Neural progenitor cell (in vitro differentiated cells): ENCODE measurements around the gene GUCA2B. TPM values are rescaled to one million over a fixed set of nuclear protein-coding genes. Genes with fewer than 3 reads are reported as not detected.

ENCODE experiments used
- DNase-seq: peaks from one replicate; pipeline ENCODE4 v3.0.0-alpha.2; 2016; ENCODE audit warnings: low spot score
- H2AFZ ChIP-seq: fragments of 200-600 bp; sonication (generic); replicated peaks from 2 replicates; pipeline ENCODE4 v1.6.1; 2016; ENCODE audit warnings: antibody characterized with exemption
- H3F3A ChIP-seq: fragments of 200-600 bp; sonication (generic); 2 replicates; pipeline ENCODE4 v1.6.1; 2016; ENCODE audit warnings: antibody characterized with exemption, low read depth
- H3K27ac ChIP-seq: fragments of 200-600 bp; sonication (generic); 2 replicates; pipeline ENCODE4 v1.5.1; 2016; ENCODE audit warnings: mild to moderate bottlenecking
- H3K27me3 ChIP-seq: fragments of 200-600 bp; sonication (generic); 2 replicates; pipeline ENCODE4 v1.6.1; 2016; ENCODE audit warnings: mild to moderate bottlenecking, moderate library complexity
- H3K36me3 ChIP-seq: fragments of 200-600 bp; sonication (generic); 2 replicates; pipeline ENCODE4 v1.5.1; 2016
- H3K4me1 ChIP-seq: fragments of 200-600 bp; sonication (generic); 2 replicates; pipeline ENCODE4 v1.6.1; 2016; ENCODE audit warnings: mixed run types
- H3K4me2 ChIP-seq: fragments of 200-600 bp; sonication (generic); 2 replicates; pipeline ENCODE4 v1.6.1; 2016
- H3K4me3 ChIP-seq: fragments of 200-600 bp; sonication (generic); 2 replicates; pipeline ENCODE4 v1.5.1; 2016
- H3K79me2 ChIP-seq: fragments of 200-600 bp; sonication (generic); 2 replicates; pipeline ENCODE4 v1.6.1; 2016; ENCODE audit warnings: low read depth
- H3K9ac ChIP-seq: fragments of 200-600 bp; sonication (generic); 2 replicates; pipeline ENCODE4 v1.6.1; 2016
- H3K9me3 ChIP-seq: fragments of 200-600 bp; sonication (generic); 2 replicates; pipeline ENCODE4 v1.5.1; 2016; ENCODE audit warnings: low read depth
- H4K20me1 ChIP-seq: fragments of 200-600 bp; sonication (generic); 2 replicates; pipeline ENCODE4 v1.6.1; 2016; ENCODE audit warnings: low read depth
- H3K27ac Mint-ChIP-seq: 3 replicates; pipeline ENCODE4 v1.8.0; 2021; ENCODE audit warnings: mixed read lengths
- H3K27me3 Mint-ChIP-seq: 2 replicates; pipeline ENCODE4 v1.8.0; 2022; ENCODE audit warnings: low read depth, mild to moderate bottlenecking, inconsistent platforms, moderate library complexity, mixed read lengths; ENCODE audit not compliant: insufficient read depth
- H3K36me3 Mint-ChIP-seq: 3 replicates; pipeline ENCODE4 v1.8.0; 2021; ENCODE audit warnings: mixed read lengths
- H3K4me1 Mint-ChIP-seq: 3 replicates; pipeline ENCODE4 v1.8.0; 2021; ENCODE audit warnings: mixed read lengths
- H3K4me3 Mint-ChIP-seq: 3 replicates; pipeline ENCODE4 v1.8.0; 2021; ENCODE audit warnings: mild to moderate bottlenecking, moderate library complexity, mixed read lengths
- H3K9me3 Mint-ChIP-seq: 3 replicates; pipeline ENCODE4 v1.8.0; 2020; ENCODE audit warnings: mixed read lengths
- CTCF ChIP-seq: fragments of 200-600 bp; sonication (generic); IDR thresholded peaks from 2 replicates; pipeline ENCODE4 v1.5.1; 2017; ENCODE audit warnings: antibody characterized with exemption, mild to moderate bottlenecking
- EZH2 ChIP-seq: fragments of 200-600 bp; sonication (generic); IDR thresholded peaks from 2 replicates; pipeline ENCODE4 v1.6.1; 2017; ENCODE audit warnings: antibody characterized with exemption, mild to moderate bottlenecking, moderate library complexity
- EZH2phosphoT487 ChIP-seq: fragments of 200-600 bp; sonication (generic); IDR thresholded peaks from 2 replicates; pipeline ENCODE4 v1.6.1; 2017; ENCODE audit warnings: antibody characterized with exemption
- total RNA-seq: library from RNA; depleted of rRNA; stranded (reverse); fragments of >200 nt; gene quantifications from 2 replicates; pipeline ENCODE4 v1.2.3, GENCODE V29; 2015; ENCODE audit warnings: low replicate concordance

The GUCA2B gene
- total RNA-seq, 1 donor from 2014 or later = not detected

DNA sequence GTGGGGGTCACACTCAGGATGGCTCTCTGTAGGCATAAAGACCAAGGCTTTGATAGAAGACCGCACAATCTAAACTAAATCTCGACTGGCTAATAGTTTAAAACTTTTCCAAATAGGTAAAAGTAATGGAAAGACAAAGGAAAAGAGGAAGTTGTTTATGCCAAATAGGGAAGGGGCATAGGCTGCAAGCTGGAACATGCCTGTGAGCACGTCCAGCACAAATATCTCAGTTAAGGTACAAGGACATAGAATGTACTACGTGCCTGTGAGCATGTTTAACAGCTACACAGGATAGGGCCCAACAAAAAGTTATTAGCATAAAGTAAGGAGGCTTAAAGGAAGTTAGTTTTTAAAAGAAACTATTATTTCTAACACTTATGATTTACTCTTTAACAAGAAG is 38.9 kb downstream of the GUCA2B start:
- no peaks in the 10 kb centered on the region for H3K9me3 Mint-ChIP-seq
- H3K4me3 ChIP-seq = no peak overlapping the region
- no peak overlapping the region for H3K27ac Mint-ChIP-seq
- H3K9me3 ChIP-seq = no peaks in the 10 kb centered on the region
- H4K20me1 ChIP-seq = peaks cover 3% of the 10 kb centered on the region
- no peak overlapping the region for H2AFZ ChIP-seq
- H3K36me3 ChIP-seq = peaks cover 4% of the 10 kb centered on the region
- H3K4me1 ChIP-seq = peaks cover 12% of the 10 kb centered on the region
- H3K9ac ChIP-seq = no peak overlapping the region
- H3K27ac ChIP-seq = no peak overlapping the region
- no peak overlapping the region for H3K4me3 Mint-ChIP-seq
- H3K79me2 ChIP-seq = no peaks in the 10 kb centered on the region
- H3K27me3 Mint-ChIP-seq = no peaks in the 10 kb centered on the region
- H3K36me3 Mint-ChIP-seq = peaks cover 24% of the 10 kb centered on the region
- TF ChIP-seq CTCF (no peak), EZH2phosphoT487 (no peak), EZH2 (no peak)
- H3K4me1 Mint-ChIP-seq = no peaks in the 10 kb centered on the region
- no peaks in the 10 kb centered on the region for H3K27me3 ChIP-seq
- DNase-seq = no peak
- H3K4me2 ChIP-seq = no peak overlapping the region
- no peaks in the 10 kb centered on the region for H3F3A ChIP-seq

GRCh38 chr1:42195841-42196240 is 42.6 kb downstream of the GUCA2B start:
- Histone ChIP-seq H3K27ac (no peak overlapping the region), H3K27me3 (no peaks in the 10 kb centered on the region), H2AFZ (no peak overlapping the region), H3K4me1 (no peaks in the 10 kb centered on the region), H3K9ac (no peak overlapping the region), H3K36me3 (peaks cover 10% of the 10 kb centered on the region), H3K79me2 (no peaks in the 10 kb centered on the region), H3F3A (no peaks in the 10 kb centered on the region), H3K9me3 (no peaks in the 10 kb centered on the region), H3K4me2 (no peak overlapping the region), H4K20me1 (no peaks in the 10 kb centered on the region), H3K4me3 (no peak overlapping the region)
- no peaks in the 10 kb centered on the region for H3K27me3 Mint-ChIP-seq
- no peaks in the 10 kb centered on the region for H3K9me3 Mint-ChIP-seq
- no peaks in the 10 kb centered on the region for H3K4me1 Mint-ChIP-seq
- no peak overlapping the region for H3K27ac Mint-ChIP-seq
- no peak for TF ChIP-seq EZH2
- no peak for TF ChIP-seq EZH2phosphoT487
- TF ChIP-seq CTCF = no peak
- H3K36me3 Mint-ChIP-seq = peaks cover 16% of the 10 kb centered on the region
- DNase-seq = no peak
- no peak overlapping the region for H3K4me3 Mint-ChIP-seq

DNA sequence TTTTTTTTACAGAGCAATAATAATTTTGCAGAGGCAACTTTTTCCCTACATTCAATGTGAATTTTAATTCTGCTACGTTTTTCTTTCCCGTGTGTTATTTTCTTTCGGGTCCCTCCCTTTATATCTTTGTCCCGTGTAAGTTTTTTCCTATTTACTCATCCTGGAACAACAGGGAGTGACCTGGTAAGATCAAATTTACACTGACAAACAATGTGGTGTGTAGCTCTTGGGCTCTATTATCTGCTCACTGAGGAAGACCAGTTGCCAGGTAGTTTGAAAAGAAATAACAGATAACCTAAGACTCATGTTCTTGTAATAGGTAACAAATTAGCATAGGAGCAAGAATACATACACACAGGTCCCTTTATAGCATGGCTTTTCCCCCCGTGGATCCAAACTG is 45.0 kb downstream of the GUCA2B start:
- H3K4me3 ChIP-seq = no peak overlapping the region
- no peaks in the 10 kb centered on the region for H3K27me3 ChIP-seq
- H3K36me3 Mint-ChIP-seq = peaks cover 27% of the 10 kb centered on the region
- H3K27ac Mint-ChIP-seq = no peak overlapping the region
- peaks cover 5% of the 10 kb centered on the region for H3K79me2 ChIP-seq
- H3K9ac ChIP-seq = no peak overlapping the region
- H3K9me3 Mint-ChIP-seq = peaks cover 13% of the 10 kb centered on the region
- TF ChIP-seq CTCF = no peak
- no peak for TF ChIP-seq EZH2phosphoT487
- TF ChIP-seq EZH2 = no peak
- no peaks in the 10 kb centered on the region for H3K27me3 Mint-ChIP-seq
- no peaks in the 10 kb centered on the region for H3K4me1 Mint-ChIP-seq
- no peaks in the 10 kb centered on the region for H3F3A ChIP-seq
- H3K4me3 Mint-ChIP-seq = no peak overlapping the region
- peaks cover 10% of the 10 kb centered on the region for H3K36me3 ChIP-seq
- DNase-seq = no peak
- no peaks in the 10 kb centered on the region for H3K4me1 ChIP-seq
- no peaks in the 10 kb centered on the region for H4K20me1 ChIP-seq
- H3K27ac ChIP-seq = no peak overlapping the region
- no peaks in the 10 kb centered on the region for H3K9me3 ChIP-seq
- H2AFZ ChIP-seq = no peak overlapping the region
- no peak overlapping the region for H3K4me2 ChIP-seq

DNA sequence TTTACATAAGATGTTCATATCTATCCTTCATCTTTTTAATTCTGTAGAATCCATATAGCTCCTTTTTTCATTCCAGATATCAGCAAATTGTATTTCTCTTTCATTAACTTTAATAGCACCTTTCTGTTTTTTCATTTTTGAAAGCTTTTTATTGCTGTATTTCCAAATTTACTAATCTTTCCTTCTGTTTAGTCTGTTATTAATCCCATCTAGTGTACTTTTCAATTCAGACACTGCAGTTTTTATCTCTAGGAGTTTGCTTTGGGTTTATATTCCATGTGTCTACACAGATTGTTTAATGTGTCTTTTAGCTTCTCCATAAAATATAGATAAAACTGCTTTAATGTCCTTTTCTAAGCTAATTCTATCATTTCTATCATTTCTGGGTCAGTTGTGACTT is 48.8 kb downstream of the GUCA2B start:
- no peak overlapping the region for H3K27ac Mint-ChIP-seq
- H3K4me3 Mint-ChIP-seq = no peak overlapping the region
- Histone ChIP-seq H3K36me3 (peaks cover 6% of the 10 kb centered on the region), H3K79me2 (peaks cover 20% of the 10 kb centered on the region), H3K9ac (no peak overlapping the region), H2AFZ (no peak overlapping the region), H3K9me3 (no peaks in the 10 kb centered on the region), H3F3A (no peaks in the 10 kb centered on the region), H3K4me3 (no peak overlapping the region), H4K20me1 (no peaks in the 10 kb centered on the region), H3K4me1 (no peaks in the 10 kb centered on the region), H3K4me2 (no peak overlapping the region), H3K27me3 (no peaks in the 10 kb centered on the region), H3K27ac (no peak overlapping the region)
- peaks cover 49% of the 10 kb centered on the region for H3K36me3 Mint-ChIP-seq
- H3K4me1 Mint-ChIP-seq = no peaks in the 10 kb centered on the region
- H3K9me3 Mint-ChIP-seq = peaks cover 16% of the 10 kb centered on the region
- TF ChIP-seq EZH2 (no peak), CTCF (no peak), EZH2phosphoT487 (no peak)
- no peak for DNase-seq
- no peaks in the 10 kb centered on the region for H3K27me3 Mint-ChIP-seq
